Lower leg skin (tissue), 4 donors: ENCODE measurements around the gene GOLGA1. TPM values are rescaled to one million over a fixed set of nuclear protein-coding genes. Genes with fewer than 3 reads are reported as not detected.

ENCODE experiments used
- DNase-seq, 2 donors: peaks; one replicate each; pipeline ENCODE4 v3.0.0-alpha.2; 2019; ENCODE audit warnings: low spot score in 2 of 2
- H3K4me3 ChIP-seq: fragments of 200-600 bp; sonication (generic); 2 replicates; pipeline ENCODE4 v1.5.1; 2017; ENCODE audit warnings: mild to moderate bottlenecking, low read depth; ENCODE audit not compliant: poor library complexity, severe bottlenecking
- CTCF ChIP-seq, 3 donors: fragments of 450-650 bp; IDR thresholded peaks; one replicate each; pipeline ENCODE4 v1.5.1; 2016; ENCODE audit warnings: antibody characterized with exemption in 3 of 3, mild to moderate bottlenecking in 3 of 3, moderate library complexity in 2 of 3
- POLR2A ChIP-seq, 2 donors: fragments of 450-650 bp; IDR thresholded peaks; one replicate each; pipeline ENCODE4 v1.6.1; 2016 to 2017; ENCODE audit warnings: antibody characterized with exemption in 2 of 2, mild to moderate bottlenecking in 1 of 2, moderate library complexity in 1 of 2
- WGBS, 2 donors: methylation state at CpG; one replicate each; pipeline ENCODE4 v1.1.5; 2018; 5-methylcytosine and 5-hydroxymethylcytosine counted together
- intact Hi-C: fragments of 100-400 bp; cut with DNase I; formaldehyde crosslinking; loops from one replicate; pipeline ENCODE4 v1.15.0; 2023; ENCODE audit warnings: low total_unique reads
- total RNA-seq, 4 donors: library from RNA; depleted of rRNA; stranded (reverse); fragments of >200 nt; gene quantifications; one replicate each; pipeline ENCODE4 v1.1.0, GENCODE V29; 2016

Gene GOLGA1
- total RNA-seq, 4 donors from 2014 or later = 15.0 to 23.4 (median 18.0) TPM

DNA sequence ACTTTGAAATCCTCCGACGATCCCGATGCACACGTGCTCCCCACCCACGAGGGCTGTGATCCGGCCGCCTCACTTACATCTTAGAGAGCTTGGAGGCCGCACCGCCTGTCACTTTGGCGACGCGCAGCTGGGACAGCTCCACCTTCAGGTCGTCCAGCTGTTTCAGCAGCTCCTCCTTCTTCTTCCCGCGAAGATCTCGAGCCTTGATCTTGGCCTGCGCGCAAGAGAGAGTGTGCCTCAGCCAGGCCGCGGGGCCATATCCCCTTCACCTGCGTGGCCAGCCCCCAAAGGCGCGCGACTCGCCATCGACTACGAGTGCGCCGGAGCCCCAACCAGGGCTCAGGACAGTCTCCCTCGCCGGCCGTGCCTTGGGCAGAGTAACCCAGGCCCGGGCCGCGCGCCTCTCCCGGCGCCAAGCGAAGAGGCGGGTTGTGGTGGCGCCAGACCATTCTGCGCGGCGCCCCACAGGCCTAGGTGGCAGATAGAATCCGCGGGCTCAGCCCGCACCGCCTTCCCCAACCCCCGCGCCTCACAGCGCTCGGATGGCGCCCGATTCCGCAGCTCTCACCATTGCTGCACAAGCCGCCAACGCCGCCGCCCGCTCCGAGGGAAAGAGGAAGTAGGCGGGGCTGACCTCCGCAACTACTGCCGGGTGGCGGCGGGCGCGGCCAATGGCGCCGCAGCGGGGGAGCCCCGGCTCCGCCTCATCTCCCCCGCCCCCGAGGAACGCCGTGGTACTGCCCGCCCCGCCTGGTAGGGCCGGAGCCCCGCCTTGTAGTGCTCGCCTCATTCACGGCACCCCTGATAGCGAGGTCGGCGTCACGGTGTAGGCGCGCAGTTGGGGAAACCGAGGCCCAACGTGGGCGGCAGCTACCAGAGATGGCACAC lies 79.3 kb downstream of the GOLGA1 start, which contains the start of the genes ARPC5L and RPL35:
Gene ARPC5L, plus strand, starts transcription at position 789 of the 888 bp plus-strand sequence. CDS start 7,161 bp downstream, outside the sequence.
Gene RPL35, minus strand, starts transcription at position 616 of the 888 bp plus-strand sequence. Its CDS starts 45 bp downstream, at position 571.
- intact Hi-C loops = no loop called here
- TF ChIP-seq POLR2A (IDR thresholded peaks at IDR 0.05) = peak in 1 of 2 donors; percentile 68
- TF ChIP-seq CTCF (IDR thresholded peaks at IDR 0.05) = no peak
- WGBS, 2 donors = 0% methylated on average over 58 to 69 of the region's 92 CpGs
- DNase-seq = peak; percentile 92 to 99
- H3K4me3 ChIP-seq = peak within 1 kb of the TSS; percentile 54

DNA sequence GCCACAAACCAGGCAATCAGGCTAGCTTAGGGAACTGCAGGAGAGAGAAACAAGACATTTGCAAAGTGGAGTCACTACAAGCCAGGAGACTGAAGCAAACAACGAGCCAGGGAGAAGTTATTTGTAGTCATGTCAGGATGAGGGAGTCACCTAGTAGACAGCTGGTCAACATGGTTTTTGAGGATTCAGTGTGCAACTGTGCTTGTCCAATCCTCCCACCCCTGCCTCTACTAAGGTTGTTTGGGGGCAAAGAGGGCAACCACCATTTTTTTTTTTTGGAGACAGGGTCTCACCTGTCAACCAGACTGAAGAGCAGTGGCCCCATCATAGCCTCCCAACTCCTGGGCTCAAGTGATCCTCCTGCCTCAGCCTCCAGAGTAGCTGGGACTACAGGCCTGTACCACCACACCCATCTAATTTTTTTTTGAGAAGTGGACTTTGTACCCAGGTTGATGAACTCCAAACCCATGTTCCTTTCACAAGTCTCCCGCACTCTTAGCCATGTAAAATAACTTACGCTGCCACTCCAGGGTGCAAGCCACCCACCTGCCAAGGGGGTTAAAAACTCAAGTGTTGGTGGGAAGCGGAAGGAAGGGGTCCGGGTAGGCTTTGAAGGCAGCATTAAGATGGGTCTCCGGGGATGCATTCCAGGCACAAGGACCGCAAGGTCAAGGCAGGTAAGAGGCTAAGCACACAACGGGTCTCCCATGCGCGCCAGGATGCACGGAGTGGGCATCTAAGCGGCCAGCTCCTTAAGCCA lies 80.1 kb downstream of the GOLGA1 start:
- no peak for TF ChIP-seq CTCF (IDR thresholded peaks at IDR 0.05)
- no peak for TF ChIP-seq POLR2A (IDR thresholded peaks at IDR 0.05)
- no peak for DNase-seq
- intact Hi-C loops = no loop called here
- peak overlapping the region; percentile 54 for H3K4me3 ChIP-seq
- WGBS, 2 donors = 9 to 19% methylated on average over 6 to 12 of the region's 12 CpGs

- H3K4me3 ChIP-seq = no peak overlapping the region
- intact Hi-C loops = no loop called here
- WGBS, 2 donors = 48 to 52% methylated on average over 10 of the region's 10 CpGs
- TF ChIP-seq POLR2A (IDR thresholded peaks at IDR 0.05) (no peak), CTCF (IDR thresholded peaks at IDR 0.05) (no peak)
- no peak for DNase-seq
These were observed 80.9 kb downstream of the GOLGA1 start for GRCh38 chr9:124859803-124860581.

- 61 to 67% methylated on average over 9 of the region's 9 CpGs for WGBS, 2 donors
- no peak for DNase-seq
- no peak overlapping the region for H3K4me3 ChIP-seq
- intact Hi-C loops = no loop called here
- no peak for TF ChIP-seq CTCF (IDR thresholded peaks at IDR 0.05)
These were observed 82.4 kb downstream of the GOLGA1 start for GRCh38 chr9:124858330-124859046.
